ENCODE data around the gene PODNL1.

DNA sequence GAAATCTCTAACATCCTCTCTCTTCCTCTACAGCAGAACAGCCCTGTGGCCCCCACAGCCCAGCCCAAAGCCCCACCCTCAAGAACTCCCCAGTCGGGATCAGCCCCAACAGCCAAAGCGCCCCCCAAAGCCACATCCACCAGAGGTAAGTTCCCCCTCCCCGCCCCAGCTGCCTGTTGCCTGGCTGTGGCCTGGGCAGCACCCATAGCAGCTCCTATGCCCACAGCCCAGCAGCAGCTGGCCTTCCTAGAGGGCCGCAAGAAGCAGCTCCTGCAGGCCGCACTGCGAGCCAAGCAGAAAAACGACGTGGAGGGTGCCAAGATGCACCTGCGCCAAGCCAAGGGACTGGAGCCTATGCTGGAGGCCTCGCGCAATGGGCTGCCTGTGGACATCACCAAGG is 17.7 kb downstream of the PODNL1 start:
- TF ChIP-seq ZNF274 (IDR thresholded peaks at IDR 0.05; ENCODE audit: borderline replicate concordance, extremely low read depth, low read length) = no peak
- TF ChIP-seq JUND (IDR thresholded peaks at IDR 0.05; ENCODE audit: low read length) = no peak
- no peak for TF ChIP-seq GABPA (IDR thresholded peaks at IDR 0.05; ENCODE audit: borderline replicate concordance, insufficient read depth, low read length)
- TF ChIP-seq POLR2A (IDR thresholded peaks at IDR 0.05; ENCODE audit: control extremely low read depth in 1 of 2, low read depth in 2 of 2, low read length in 2 of 2) = no peak
- TF ChIP-seq CBX8 (IDR thresholded peaks at IDR 0.05; ENCODE audit: borderline replicate concordance, low read depth, low read length) = no peak
- TF ChIP-seq EGR1 (IDR thresholded peaks at IDR 0.05; ENCODE audit: borderline replicate concordance, low read depth, low read length) = no peak
- TF ChIP-seq KDM1A (IDR thresholded peaks at IDR 0.05; ENCODE audit: borderline replicate concordance, low read length) = no peak
- TF ChIP-seq KDM5A (IDR thresholded peaks at IDR 0.05; ENCODE audit: low read length) = no peak
- TF ChIP-seq BRCA1 (IDR thresholded peaks at IDR 0.05; ENCODE audit: low read depth, low read length) = no peak

All from H1 (cell line).